ENCODE data around the gene RALGDS.

RALGDS gene

GRCh38 chr9:133158695-133159094, 37.7 kb upstream of the RALGDS start:
- TF ChIP-seq TAF1 (IDR thresholded peaks at IDR 0.05; ENCODE audit: low read depth) (no peak), USF1 (IDR thresholded peaks at IDR 0.05) (no peak)

- TF ChIP-seq FOXM1 (IDR thresholded peaks at IDR 0.05; ENCODE audit: borderline replicate concordance, low read depth), result no peak
- no peak for TF ChIP-seq NFIC (IDR thresholded peaks at IDR 0.05)
- no peak for TF ChIP-seq CEBPB (IDR thresholded peaks at IDR 0.05)
- TF ChIP-seq CREB1 (IDR thresholded peaks at IDR 0.05; ENCODE audit: low read depth), result no peak
- no peak for TF ChIP-seq TEAD4 (IDR thresholded peaks at IDR 0.05)
- TF ChIP-seq EP300 (IDR thresholded peaks at IDR 0.05; ENCODE audit: borderline replicate concordance), result no peak
- TF ChIP-seq ZBTB7A (IDR thresholded peaks at IDR 0.05; ENCODE audit: low read depth), result no peak
- no peak for TF ChIP-seq REST (IDR thresholded peaks at IDR 0.05; ENCODE audit: low read depth)
- TF ChIP-seq RAD21 (IDR thresholded peaks at IDR 0.05; ENCODE audit: low read depth), result no peak
- TF ChIP-seq, protein P1, sequence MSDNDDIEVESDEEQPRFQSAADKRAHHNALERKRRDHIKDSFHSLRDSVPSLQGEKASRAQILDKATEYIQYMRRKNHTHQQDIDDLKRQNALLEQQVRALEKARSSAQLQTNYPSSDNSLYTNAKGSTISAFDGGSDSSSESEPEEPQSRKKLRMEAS (IDR thresholded peaks at IDR 0.05), result no peak
These were observed 34.1 kb upstream of the RALGDS start for GRCh38 chr9:133155156-133155555.

DNA sequence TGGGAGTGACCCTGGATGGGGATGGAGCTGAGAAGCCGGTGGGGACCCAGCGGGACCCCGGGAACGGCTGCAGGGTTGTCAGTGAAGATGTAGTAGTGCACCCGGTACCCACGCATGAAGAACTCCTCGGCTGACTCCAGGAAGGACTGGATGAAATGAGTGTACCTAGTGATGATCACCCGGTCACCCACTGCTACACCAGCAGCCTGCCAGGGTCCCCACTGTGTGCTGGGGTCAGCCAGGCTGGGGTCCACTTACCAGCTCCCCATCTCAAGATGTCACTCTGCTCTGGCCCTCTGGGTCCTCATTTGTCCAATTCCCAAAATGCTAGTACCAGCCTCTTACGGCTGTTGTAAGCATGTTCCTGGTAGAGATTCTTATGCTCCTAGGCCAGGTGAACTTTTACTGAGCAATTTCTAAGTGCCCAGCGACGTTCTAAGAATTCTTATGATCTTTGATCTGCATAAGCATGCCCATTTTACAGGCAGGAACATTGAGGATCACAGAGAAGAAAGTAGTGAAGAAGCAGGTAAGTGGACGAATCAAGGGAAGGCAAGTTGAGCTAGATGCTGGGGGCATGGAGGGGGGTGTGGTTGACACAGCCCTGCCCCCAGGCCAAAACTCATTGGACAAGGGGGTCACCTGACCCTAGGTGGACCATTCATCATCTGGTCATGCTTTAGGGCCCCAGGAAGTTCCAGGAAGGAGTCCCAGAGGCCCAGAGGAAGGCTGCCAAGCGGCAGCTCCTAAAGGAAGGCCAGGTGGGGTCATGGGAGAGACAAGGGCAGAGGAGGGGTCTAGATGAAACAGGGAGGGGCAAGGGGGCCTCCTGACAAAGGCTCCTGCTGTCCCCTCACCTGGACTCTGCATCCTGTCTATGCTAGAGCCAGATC, 33.3 kb upstream of the RALGDS start:
- TF ChIP-seq YY1 (IDR thresholded peaks at IDR 0.05; ENCODE audit: low read depth) (no peak), USF1 (IDR thresholded peaks at IDR 0.05) (peak; percentile 37; the same call in 1 of the 2 replicates)

DNA sequence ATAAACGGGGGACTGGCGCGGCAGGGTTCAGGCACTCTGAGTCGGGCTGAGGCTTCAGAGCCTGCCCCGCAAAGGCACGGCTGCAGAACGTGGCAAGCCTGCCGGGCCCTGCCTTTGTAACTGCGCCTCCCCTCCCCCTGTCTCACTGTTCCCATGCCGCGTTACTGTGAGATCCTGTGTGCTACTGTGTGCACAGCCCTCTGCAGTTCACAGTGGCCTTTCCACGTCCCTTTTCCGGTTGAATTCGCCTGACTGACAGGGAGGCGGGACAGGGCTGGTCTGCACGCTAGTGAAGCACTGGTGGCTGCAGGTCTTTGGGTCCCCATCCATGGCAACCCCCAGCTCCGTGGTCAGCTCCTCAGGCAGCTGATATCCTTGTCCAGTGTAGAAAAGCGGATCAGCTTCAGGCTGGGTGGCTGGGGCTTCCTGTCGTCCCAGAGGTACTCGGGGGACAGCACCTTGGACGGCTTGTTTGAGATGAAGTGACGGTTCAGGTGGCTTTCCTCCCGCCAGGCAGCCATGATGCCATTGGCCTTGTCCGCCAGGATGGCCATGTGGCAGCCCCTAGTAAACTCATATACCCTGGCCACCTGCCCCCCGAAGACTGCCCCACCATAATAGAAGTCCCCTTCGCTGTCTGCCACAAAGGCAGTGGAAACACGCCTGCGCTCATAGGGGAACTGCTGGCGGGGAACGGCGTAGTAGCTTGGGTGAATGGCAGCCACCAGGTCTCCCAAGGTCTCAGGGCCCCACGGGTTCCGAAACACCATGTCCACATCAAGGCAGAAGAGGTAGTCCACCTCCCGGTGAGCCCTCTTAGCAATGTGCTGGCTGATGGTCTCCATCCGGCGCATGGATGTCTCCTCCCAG, 32.4 kb upstream of the RALGDS start:
- no peak for TF ChIP-seq EGR1 (IDR thresholded peaks at IDR 0.05)
- no peak for TF ChIP-seq RAD21 (IDR thresholded peaks at IDR 0.05; ENCODE audit: low read depth)
- TF ChIP-seq, protein P1 (IDR thresholded peaks at IDR 0.05), result no peak
- TF ChIP-seq NFIC (IDR thresholded peaks at IDR 0.05), result no peak
- TF ChIP-seq FOXM1 (IDR thresholded peaks at IDR 0.05; ENCODE audit: borderline replicate concordance, low read depth), result no peak

DNA sequence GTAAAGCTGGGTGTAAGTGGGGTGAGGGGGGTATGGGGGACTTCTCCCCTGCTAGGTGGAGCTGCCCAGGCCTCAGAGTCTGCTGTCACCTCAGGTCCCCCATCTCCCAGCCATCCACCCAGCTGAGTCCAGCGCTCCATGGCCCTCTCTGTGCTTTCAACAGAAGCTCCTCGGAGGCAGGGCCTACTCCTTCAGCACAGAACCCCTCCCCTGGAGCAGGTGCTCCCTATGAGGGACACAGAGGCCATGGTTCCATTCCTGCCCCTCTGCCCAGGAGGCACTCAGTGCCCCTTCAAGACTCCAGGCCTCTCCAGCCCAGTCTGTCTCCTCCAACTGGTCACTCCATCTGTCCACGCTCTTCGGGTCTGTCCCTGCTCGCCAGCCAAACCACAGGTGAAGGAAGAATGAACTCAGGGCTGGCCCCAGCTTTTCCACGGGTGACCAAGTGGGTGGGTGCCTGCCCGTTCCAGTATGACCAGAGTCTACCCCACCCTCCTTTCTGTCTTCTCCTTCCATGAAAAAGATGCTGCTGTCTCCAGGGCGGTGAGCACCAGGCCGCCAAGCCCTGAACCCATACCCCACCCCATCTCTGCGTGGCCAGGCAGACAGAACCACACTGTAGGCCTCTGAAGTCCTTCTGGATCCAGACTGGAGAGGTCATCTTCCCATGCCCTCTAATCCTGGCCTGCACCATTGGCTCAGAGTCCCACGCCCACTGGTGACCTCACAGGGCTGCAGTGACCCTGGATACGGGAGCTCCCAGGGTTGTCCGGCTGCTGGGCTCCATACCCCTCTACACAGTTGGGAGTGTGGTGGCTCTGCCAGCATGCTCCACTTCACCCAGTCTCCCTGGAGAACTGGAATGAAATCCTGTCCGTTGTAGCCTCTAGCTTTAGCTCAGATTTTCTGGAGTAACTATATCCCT, 30.8 kb upstream of the RALGDS start:
- TF ChIP-seq FOXM1 (IDR thresholded peaks at IDR 0.05; ENCODE audit: borderline replicate concordance, low read depth), result no peak
- TF ChIP-seq TEAD4 (IDR thresholded peaks at IDR 0.05), result no peak
- TF ChIP-seq EP300 (IDR thresholded peaks at IDR 0.05; ENCODE audit: borderline replicate concordance), result no peak
- TF ChIP-seq ZBTB7A (IDR thresholded peaks at IDR 0.05; ENCODE audit: low read depth), result no peak
- TF ChIP-seq, protein P1 (IDR thresholded peaks at IDR 0.05), result no peak
- no peak for TF ChIP-seq USF1 (IDR thresholded peaks at IDR 0.05)
- TF ChIP-seq TCF12 (IDR thresholded peaks at IDR 0.05; ENCODE audit: low read depth), result no peak
- TF ChIP-seq NFIC (IDR thresholded peaks at IDR 0.05), result no peak
- TF ChIP-seq EGR1 (IDR thresholded peaks at IDR 0.05), result no peak
- no peak for TF ChIP-seq CREB1 (IDR thresholded peaks at IDR 0.05; ENCODE audit: low read depth)
- no peak for TF ChIP-seq TAF1 (IDR thresholded peaks at IDR 0.05; ENCODE audit: low read depth)
- TF ChIP-seq REST (IDR thresholded peaks at IDR 0.05; ENCODE audit: low read depth), result no peak
- TF ChIP-seq RAD21 (IDR thresholded peaks at IDR 0.05; ENCODE audit: low read depth), result no peak
- no peak for TF ChIP-seq CEBPB (IDR thresholded peaks at IDR 0.05)
